Stimulated activated CD8-positive, alpha-beta memory T cell treated with anti-CD3 and anti-CD28 coated beads, Interleukin-4, amount 100 ng/mL, for 4 hours (primary cell): ENCODE results near the gene ZNF543.
"Not testable (repeated sequence)": the region's sequence is repeated elsewhere in the genome, so short reads cannot be mapped to it uniquely, and the experiment has no call there.

ENCODE experiments used
- DNase-seq, 2 donors: peaks; one replicate each; pipeline ENCODE4 v3.0.0-alpha.2; 2020; ENCODE audit warnings: low read depth in 2 of 2, low spot score in 1 of 2

The ZNF543 gene

DNA sequence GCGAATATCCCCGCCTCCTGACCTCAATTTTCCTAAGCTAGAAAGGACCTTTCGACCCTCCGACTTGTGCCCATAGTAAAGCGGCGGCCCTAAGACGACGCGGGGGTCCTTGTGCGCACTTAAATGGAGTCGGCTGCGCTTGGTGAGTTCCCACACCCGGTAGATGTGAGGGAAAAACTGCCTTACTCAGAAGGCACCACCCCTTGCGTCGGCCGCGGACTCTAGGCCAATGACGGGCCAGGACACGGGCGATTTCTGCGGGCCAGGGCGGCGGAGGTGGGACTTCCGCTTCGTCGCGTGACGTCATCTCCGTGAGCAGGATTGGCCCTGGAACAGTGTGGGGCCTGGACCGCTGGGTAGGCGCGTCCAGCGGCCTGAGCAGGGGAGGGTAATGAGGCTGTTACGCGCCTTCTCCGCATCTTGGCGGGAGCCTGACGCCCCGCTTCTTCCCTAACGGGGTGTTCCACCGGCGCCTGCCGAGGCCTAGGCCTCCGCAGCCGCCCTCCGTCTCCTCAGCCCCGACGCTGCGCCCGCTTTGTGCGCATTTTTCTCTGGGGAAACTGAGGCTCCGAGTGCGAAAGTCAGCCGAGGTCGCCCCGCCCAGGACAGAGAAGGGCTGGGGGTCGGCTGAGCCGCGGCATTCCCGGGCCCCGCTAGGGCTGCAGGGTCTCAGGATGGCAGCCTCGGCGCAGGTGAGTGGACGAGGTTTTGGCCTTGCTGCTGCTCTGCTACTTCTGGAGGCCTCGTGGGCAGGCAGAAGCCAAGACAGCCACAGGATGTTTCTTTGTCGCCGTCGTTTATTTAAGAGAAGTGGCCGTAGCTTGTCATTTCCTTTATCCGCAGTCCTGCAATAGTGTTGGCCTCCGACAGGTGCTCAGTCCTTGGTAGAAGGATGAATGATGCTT lies at the start of gene ZNF543:
ZNF543 (plus strand) TSS at position 293 of the 905 bp plus-strand sequence; CDS start at position 675, 382 bp downstream.
- DNase-seq: peak; percentile 82 to 87

DNA sequence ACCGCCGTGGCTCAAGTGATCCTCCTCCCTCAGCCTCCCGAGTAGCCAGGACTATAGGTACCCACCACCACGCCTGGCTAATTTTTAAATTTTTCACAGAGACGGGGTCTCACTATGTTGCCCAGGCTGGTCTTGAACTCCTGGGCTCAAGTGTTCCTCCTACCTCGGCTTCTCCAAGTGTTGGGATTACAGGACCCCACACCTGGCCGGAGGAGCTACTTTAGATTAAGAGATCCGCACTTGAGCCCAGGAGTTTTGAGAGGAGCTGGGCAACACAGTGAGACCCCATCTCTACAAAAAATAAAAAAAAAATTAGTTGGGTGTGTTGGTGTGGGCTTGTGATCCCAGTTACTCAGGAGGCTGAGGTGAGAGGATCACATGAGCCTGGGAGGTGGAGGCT lies 49.0 kb upstream of the ZNF543 start:
- DNase-seq: no peak

DNA sequence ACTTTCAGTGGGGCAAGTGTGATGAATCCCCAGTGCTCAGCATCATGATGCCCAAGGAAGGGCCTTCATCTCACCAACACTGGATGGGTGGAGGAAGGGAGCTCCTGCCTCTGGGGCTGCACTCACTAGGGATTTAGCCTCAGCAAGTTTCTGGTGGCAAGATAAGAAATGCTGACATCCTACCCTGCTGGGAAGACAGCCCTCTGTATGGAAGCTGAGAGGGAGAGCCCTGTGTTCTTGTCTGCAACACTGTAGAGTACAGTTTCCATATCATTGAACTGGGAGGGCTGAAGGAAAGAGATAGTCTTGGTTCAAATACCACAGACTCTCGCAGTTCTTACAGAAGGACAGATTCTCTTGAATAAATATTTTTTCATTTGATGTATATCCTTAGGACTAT lies 47.3 kb upstream of the ZNF543 start:
- no peak for DNase-seq

DNA sequence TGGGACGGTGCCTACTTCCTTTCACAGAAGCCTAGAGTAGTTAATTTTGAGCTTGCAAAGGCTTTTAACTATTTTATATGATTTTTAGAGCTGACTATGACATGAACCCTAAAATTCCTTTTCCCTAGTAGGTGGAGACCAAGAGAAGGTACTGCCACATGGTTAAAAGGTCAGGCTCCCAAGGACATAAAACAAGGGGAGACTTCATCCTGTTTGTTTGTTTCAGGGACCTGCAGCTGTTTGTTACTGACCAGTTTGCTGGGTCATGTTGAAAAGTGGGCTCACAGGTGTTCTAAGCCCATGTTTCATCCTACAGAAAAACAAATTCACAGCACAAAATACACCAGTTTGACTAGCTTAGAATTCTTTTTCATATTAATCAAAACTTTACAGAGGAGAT lies 43.8 kb upstream of the ZNF543 start:
- no peak for DNase-seq

DNA sequence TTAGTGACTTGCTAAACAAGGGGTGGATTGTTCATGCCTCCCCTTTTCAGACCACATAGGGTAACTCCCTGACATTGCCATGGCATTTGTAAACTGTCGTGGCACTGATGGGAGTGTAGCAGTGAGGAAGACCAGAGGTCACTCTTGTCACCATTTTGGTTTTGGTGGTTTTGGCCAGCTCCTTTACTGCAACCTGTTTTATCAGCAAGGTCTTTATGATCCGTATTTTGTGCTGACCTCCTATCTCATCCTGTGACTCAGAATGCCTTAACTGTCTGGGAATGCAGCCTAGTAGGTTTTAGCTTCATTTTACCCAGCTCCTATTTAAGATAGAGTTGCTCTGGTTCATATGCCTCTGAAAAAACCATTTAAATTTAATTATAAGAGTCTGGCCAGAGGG lies 41.8 kb upstream of the ZNF543 start:
- DNase-seq: not testable (repeated sequence)

DNA sequence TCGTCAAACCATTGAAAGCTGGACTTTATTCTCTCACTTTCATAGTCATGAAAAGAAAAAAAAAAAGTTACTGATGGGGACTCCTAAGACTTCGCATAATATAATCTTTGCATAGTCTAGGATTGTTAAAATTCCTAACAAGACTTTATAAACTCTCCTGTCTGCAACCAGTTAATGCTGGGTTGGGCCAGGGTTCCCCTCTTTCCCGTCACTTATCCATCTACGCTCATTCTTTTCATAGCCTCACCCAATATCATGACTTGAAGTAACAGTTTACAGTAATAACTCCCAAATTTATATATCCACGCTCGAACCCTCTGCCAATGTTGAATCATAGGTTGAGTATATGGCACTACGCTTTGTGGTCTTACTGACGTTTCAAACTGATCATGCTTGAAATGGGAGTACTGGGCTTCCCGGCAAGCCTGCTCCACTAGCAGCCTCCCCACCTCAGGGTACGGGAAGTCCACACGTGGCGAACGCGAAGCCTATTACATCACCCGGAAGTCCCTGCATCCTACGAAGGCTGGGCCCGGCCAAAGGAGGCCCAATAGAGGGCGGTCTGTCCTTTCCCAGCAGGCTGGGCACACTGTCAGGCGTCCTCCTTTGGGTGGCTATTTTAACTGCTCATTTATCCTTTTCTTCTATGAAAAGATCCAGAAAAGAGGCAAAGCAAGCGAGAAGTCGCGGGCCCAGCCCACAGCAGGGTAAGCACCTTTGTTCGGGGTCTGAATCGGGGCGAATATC lies 40.7 kb upstream of the ZNF543 start:
- DNase-seq: peak; percentile 72 to 73

DNA sequence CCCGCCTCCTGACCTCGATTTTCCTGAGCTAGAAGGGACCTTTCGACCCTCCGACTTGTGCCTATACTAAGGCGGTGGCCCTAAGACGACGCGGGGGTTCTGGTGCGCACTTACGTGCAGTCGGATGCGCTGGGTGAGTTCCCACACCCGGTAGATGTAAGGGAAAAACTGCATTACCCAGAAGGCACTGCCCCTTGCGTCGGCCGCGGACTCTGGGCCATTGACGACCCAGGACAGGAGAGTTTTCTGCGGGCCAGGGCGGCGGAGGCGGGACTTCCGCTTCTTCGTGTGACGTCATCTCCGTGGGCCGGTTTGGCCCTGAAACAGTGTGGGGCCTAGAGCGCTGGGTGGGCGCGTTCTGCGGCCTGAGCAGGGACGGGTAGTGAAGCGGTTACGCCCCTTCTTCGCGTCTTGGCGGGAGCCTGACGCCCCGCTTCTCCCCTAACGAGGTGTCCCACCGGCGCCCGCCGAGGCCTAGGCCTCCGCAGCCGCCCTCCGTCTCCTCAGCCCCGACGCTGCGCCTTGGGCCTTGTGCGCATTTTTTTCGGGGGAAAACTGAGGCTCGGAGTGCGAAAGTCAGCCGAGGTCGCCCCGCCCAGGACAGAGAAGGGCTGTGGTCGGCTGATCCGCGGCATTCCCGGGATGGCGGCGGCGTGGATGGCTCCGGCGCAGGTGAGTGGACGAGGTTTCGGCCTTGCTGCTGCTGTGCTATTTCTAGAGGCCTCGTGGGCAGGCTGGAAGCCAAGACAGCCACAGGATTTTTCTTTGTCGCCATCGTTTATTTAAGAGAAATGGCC lies 39.9 kb upstream of the ZNF543 start, which contains the start of gene ZNF460:
ZNF460 (plus strand) TSS at position 321 of the 797 bp plus-strand sequence; CDS start at position 643, 322 bp downstream.
- DNase-seq: peak; percentile 93 to 96

DNA sequence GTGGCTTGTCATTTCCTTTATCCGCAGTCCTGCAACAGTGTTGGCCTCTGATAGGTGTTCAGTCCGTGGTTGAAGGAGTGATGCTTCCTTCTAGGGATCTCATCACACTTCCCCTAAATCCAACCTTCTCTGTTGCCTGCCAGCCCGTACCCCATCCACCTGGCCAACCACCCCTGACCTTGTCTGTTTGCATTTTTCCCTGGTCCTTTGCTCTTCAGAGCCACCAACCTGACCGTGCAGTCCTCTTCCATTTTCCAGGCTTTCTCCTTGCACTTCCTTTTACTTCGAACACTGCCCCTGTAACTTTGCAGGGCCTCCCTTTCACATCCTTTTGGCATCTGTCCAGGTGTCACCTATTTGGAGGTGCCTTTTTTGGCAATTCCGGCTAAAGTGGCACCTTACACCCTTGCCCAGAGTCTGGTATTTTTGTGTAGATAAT lies 39.3 kb upstream of the ZNF543 start:
- DNase-seq: no peak

DNA sequence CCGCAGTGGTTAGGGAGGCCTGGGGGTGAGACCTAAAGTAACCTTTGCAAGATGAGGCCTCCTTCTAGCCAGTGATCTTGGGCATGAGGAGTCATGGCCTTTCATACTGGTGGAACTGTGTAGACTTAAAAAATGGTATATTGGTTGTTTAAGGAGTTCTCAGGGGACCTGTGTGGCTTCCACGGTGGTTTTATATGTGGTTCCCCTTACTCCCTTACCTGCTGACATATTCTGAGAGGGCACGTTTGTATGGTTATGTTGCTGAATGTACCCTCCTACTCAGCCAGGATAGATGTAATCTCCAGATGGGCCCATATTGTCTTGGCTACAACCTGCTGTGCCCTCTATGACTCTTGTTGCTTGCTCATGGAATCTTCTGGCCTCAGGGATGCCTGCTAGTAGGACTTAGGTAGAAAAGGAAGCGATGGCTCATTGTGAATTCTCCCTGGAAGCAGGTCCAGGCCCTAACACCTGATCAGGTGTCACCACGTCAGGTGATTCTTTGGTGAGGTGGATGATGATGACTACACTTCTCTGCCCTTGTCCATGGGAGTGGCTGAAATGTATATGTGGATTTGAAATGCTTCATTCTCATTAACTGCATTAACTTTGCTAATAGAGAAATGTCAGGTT lies 38.1 kb upstream of the ZNF543 start:
- no peak for DNase-seq

DNA sequence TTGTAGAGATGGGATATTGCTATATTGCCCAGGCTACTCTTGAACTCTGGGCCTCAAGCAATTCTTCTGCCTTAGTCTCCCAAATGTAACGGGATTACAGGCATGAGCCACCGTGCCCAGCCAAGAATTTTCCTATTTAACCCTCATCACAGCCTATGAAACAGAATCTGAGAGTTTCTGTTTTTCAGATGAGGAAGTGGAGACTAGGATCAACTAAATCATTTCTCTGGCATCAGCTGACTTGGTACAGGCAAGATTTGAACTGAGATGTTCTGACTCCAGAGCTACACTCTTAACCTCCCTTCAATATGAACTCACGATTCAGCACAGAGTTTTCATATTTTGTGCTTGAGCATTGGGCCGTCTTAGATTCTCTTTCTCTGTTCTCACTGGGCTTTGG lies 31.9 kb upstream of the ZNF543 start:
- DNase-seq: no peak

DNA sequence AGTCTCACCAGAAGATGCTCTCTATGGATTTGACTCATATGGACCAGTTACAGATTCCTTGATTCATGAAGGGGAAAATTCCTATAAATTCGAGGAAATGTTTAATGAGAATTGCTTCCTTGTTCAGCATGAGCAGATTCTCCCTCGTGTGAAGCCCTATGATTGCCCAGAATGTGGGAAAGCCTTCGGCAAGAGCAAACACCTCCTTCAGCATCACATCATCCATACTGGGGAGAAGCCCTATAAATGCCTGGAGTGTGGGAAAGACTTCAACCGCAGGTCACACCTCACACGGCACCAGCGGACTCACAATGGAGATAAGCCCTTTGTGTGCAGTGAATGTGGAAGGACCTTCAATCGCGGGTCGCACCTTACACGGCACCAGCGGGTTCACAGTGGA lies 29.3 kb upstream of the ZNF543 start:
- DNase-seq: no peak

DNA sequence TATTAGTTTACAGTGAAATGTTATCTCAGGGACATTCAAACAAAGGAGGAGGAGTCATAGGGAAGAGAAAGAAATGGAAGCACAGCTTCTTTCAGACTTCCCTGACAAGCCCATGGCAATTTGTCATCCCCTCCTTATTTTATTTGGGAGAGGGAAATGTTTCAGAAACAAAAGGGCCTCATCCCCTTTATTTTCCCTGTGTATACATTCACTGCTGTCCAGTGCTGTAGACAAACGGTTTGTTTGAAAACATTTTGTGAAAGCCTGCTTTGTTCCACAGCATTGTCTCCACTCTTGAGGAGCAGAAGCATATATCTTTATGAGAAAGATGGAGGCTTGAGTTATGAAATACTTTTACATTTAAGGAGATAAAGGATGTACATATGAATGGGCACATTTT lies 27.7 kb upstream of the ZNF543 start:
- DNase-seq: no peak

DNA sequence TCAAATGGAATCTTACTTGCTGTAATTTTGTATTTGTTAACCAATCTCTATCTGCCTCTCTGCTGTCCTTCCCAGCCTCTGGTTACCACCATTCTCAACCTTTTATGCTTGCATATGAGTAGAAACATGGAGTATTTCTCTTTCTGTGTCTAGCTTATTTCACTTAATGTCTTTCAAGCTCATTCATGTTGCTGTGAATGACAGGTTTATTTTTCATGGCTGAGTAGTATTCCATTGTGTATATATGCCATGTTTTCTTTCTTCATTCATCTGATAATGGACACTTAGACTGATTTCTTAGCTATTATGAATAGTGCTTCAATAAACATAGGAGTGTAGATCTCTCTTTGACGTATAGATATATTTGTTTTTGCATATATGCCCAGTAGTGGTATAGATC lies 26.6 kb upstream of the ZNF543 start:
- DNase-seq: no peak

DNA sequence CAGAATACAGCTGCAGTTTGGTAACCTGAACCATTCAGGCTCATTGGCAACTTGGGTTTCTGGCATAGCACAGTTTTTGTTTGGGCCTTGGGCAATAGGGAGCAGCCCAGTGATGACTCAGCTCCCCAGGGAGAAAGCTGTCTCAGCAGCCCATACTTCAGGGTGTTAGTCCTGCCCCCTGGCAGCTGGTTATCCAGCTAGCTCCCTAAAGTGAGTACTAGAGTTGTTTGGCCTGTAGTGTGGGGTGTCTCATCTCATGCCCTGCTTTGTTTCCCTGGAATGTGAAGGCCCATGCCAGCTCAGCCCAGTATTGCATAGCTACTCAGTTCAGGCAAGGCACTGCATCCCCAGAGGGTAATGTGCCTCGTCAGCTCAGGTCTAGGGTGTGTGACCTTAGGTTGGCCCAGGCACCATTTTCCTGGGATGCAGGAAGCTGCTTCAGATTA lies 18.2 kb upstream of the ZNF543 start:
- no peak for DNase-seq

DNA sequence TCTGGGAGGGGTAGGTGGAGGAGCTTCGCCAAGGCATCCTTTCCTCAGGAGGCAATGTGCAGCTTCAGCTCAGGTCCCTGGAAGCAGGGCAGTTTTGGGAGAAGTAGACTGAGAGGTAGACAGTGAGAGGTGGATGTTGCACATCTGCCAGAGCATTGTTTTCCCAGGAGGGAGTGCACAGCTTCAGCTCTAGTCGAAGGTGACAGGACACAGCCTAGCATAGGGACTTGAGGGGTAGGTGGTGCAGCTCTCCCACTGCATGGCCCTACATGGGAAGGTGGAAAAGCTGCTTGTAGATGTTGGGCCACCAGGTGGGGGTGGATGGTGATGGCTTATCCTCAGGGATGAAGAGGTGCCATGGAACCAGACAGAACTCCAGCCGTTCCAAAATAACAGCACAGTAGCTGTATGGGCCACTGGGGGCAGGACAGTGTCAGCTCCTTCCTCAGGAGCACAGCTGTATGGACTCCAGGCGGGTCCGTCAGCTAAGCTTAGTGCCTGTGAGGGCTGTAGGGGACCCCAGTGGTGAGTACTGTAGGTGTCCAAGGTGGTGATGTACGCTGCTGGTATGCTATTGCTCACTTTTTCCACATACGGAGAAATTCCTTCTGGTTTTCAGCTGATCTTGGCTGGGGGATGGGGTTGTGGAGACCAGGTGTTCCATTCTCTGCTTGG lies 17.4 kb upstream of the ZNF543 start:
- DNase-seq: no peak

DNA sequence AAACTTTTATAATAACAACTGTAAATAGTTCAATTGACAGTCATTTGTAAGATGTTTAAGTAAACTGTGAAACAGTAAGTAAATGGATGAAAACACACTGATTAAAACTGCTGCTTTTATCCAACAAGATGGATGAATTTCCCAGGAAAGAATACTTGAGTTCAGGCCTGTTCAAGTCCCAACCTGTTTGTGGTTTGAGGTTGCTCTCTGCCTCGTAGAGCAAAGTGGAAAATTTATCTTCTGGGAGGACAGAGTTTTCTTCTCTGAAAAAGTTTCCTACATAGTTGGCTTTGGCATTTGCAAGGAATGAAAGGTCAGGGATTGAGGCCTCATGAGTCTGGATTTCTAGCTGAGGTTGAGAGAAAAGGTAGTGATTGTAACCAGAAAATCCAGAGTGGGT lies 15.2 kb upstream of the ZNF543 start:
- no peak for DNase-seq

DNA sequence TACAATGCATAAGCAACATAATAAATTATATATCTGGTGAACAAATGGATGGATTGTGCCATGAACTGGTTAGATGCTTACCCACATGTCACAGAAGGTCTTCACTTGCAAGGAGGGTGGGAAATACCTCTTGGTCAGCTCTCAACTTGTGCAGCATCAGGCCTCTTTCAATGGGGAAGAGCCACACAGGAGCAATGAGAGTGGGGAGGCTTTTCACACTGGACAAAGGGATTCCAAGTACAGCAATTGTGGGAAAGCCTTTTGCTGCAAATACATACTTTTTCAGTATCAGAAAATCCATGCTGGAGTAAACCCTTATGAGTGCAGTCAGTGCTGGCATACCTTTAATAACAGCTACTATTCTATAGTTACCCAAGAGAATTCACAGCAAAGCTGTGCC lies 11.8 kb upstream of the ZNF543 start:
- no peak for DNase-seq

DNA sequence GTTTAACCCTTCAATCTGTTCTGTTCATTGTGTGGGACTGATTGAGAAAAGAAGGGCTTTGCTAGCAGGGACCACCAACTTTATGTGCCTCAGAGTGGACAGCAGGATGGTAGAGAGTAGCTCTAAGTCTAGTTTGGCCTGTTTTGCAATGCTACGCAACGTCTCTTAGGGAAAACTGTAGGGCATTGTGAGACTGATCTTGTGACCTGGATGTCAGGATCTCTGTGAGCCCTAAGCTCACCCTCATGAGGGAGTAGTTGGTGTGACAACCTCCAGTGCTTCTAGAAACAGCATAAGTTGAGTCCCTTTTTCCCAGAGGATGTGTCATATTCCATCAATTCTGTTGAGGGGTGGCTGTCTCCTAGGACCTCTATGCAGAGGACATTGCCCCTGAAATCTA lies 9.5 kb upstream of the ZNF543 start:
- DNase-seq: no peak

DNA sequence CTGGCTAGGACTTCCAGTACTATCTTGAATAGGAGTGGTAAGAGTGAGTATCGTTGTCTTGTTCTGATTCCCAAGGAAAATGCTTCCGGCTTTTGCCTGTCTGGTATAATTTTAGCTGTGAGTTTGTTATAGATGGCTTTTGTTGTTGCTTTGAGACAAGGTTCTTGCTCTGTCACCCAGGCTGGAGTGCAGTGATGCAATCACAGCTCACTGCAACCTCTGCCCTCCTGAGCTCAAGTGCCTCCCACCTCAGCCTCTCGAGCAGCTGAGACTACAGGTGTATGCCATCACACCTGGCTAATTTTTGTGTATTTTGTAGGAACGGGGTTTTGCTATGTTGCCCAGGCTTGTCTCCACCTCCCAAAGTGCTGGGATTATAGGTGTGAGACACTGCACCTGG lies 6.1 kb upstream of the ZNF543 start:
- DNase-seq: no peak

DNA sequence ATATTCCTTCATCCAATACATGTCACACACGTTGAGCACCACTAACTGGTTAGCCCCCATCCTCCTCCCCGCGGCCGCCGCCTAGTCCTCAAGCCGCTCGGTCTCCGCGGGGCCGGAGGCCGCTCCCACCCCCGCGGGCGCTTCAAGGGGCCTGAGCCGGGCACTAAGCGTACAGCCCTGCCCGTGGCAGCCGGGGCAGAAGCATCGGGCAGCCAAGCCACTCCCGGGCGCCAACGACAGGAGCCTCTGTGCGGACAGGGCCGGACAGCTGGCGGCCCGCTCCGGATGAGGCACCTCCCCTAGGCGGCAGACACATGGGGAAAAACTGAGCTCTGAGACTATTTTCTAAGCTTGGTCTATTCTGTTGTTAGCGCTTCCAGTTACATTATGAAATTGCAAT lies 2.8 kb upstream of the ZNF543 start:
- no peak for DNase-seq
